ENCODE data around the gene TRIM29.

- TF ChIP-seq CTCF (IDR thresholded peaks at IDR 0.05; ENCODE audit: low read depth, low read length, poor library complexity, severe bottlenecking) (no peak), EZH2phosphoT487 (IDR thresholded peaks at IDR 0.05; ENCODE audit: borderline replicate concordance, low read length) (no peak)
Observed at GRCh38 chr11:120133216-120134105, 4.5 kb downstream of the TRIM29 start.

Measured in DOHH2 (cell line).